ENCODE measurements around the gene OXNAD1.

OXNAD1 gene

GRCh38 chr3:16350597-16351318, 85.7 kb downstream of the OXNAD1 start:
- H3K4me2 ChIP-seq (ENCODE audit: low read depth, low read length, poor library complexity, severe bottlenecking): no peak overlapping the region
- no peaks in the 10 kb centered on the region for H3K79me2 ChIP-seq (ENCODE audit: insufficient read depth, low read length)
- no peak overlapping the region for H2AFZ ChIP-seq (ENCODE audit: low read length)
- H3F3A ChIP-seq (ENCODE audit: low read depth): no peaks in the 10 kb centered on the region
- no peak overlapping the region for H3K9ac ChIP-seq (ENCODE audit: low read depth, low read length, poor library complexity, severe bottlenecking)
- H3K4me3 ChIP-seq (ENCODE audit: low read length, poor library complexity, severe bottlenecking): no peak overlapping the region
- no peaks in the 10 kb centered on the region for H4K20me1 ChIP-seq (ENCODE audit: insufficient read depth, low read length, poor library complexity, severe bottlenecking)
- no peaks in the 10 kb centered on the region for H3K9me2 ChIP-seq (replicated peaks; ENCODE audit: low read depth, low read length)
- H3K27me3 ChIP-seq (ENCODE audit: insufficient read depth, low read length, poor library complexity, severe bottlenecking): no peaks in the 10 kb centered on the region
- H3K36me3 ChIP-seq (ENCODE audit: insufficient read depth, low read length): peaks cover 92% of the 10 kb centered on the region; the same call in 1 of the 2 replicates
- H3K9me3 ChIP-seq (ENCODE audit: insufficient read depth, low read depth, low read length): no peaks in the 10 kb centered on the region
- TF ChIP-seq CTCF (conservative IDR thresholded peaks at IDR 0.05; ENCODE audit: low read length) (no peak), EZH2phosphoT487 (IDR thresholded peaks at IDR 0.05; ENCODE audit: borderline replicate concordance) (no peak)
- no peaks in the 10 kb centered on the region for H3K4me1 ChIP-seq (ENCODE audit: insufficient read depth, low read length, poor library complexity, severe bottlenecking)

- H3K9me3 ChIP-seq (ENCODE audit: insufficient read depth, low read depth, low read length): no peaks in the 10 kb centered on the region
- no peak overlapping the region for H3K9ac ChIP-seq (ENCODE audit: low read depth, low read length, poor library complexity, severe bottlenecking)
- H3F3A ChIP-seq (ENCODE audit: low read depth): no peaks in the 10 kb centered on the region
- no peak for TF ChIP-seq EZH2phosphoT487 (IDR thresholded peaks at IDR 0.05; ENCODE audit: borderline replicate concordance)
- TF ChIP-seq CTCF (conservative IDR thresholded peaks at IDR 0.05; ENCODE audit: low read length): no peak
- peaks cover 91% of the 10 kb centered on the region; the same call in 1 of the 2 replicates for H3K36me3 ChIP-seq (ENCODE audit: insufficient read depth, low read length)
- H3K27me3 ChIP-seq (ENCODE audit: insufficient read depth, low read length, poor library complexity, severe bottlenecking): no peaks in the 10 kb centered on the region
- H3K4me1 ChIP-seq (ENCODE audit: insufficient read depth, low read length, poor library complexity, severe bottlenecking): no peaks in the 10 kb centered on the region
- H3K79me2 ChIP-seq (ENCODE audit: insufficient read depth, low read length): no peaks in the 10 kb centered on the region
- H3K9me2 ChIP-seq (replicated peaks; ENCODE audit: low read depth, low read length): no peaks in the 10 kb centered on the region
- H3K4me2 ChIP-seq (ENCODE audit: low read depth, low read length, poor library complexity, severe bottlenecking): no peak overlapping the region
- H4K20me1 ChIP-seq (ENCODE audit: insufficient read depth, low read length, poor library complexity, severe bottlenecking): no peaks in the 10 kb centered on the region
- no peak overlapping the region for H2AFZ ChIP-seq (ENCODE audit: low read length)
- no peak overlapping the region for H3K4me3 ChIP-seq (ENCODE audit: low read length, poor library complexity, severe bottlenecking)
These were observed 87.4 kb downstream of the OXNAD1 start for GRCh38 chr3:16352428-16352827.

GRCh38 chr3:16354291-16354690, 89.3 kb downstream of the OXNAD1 start:
- Histone ChIP-seq H3F3A (ENCODE audit: low read depth) (no peaks in the 10 kb centered on the region), H4K20me1 (ENCODE audit: insufficient read depth, low read length, poor library complexity, severe bottlenecking) (no peaks in the 10 kb centered on the region), H3K9me2 (replicated peaks; ENCODE audit: low read depth, low read length) (no peaks in the 10 kb centered on the region), H3K36me3 (ENCODE audit: insufficient read depth, low read length) (peaks cover 89% of the 10 kb centered on the region; the same call in 1 of the 2 replicates), H3K4me1 (ENCODE audit: insufficient read depth, low read length, poor library complexity, severe bottlenecking) (no peaks in the 10 kb centered on the region), H3K79me2 (ENCODE audit: insufficient read depth, low read length) (no peaks in the 10 kb centered on the region), H3K9me3 (ENCODE audit: insufficient read depth, low read depth, low read length) (no peaks in the 10 kb centered on the region), H3K27me3 (ENCODE audit: insufficient read depth, low read length, poor library complexity, severe bottlenecking) (no peaks in the 10 kb centered on the region), H3K9ac (ENCODE audit: low read depth, low read length, poor library complexity, severe bottlenecking) (no peak overlapping the region), H2AFZ (ENCODE audit: low read length) (no peak overlapping the region), H3K4me2 (ENCODE audit: low read depth, low read length, poor library complexity, severe bottlenecking) (no peak overlapping the region), H3K4me3 (ENCODE audit: low read length, poor library complexity, severe bottlenecking) (no peak overlapping the region)
- TF ChIP-seq CTCF (conservative IDR thresholded peaks at IDR 0.05; ENCODE audit: low read length): no peak
- no peak for TF ChIP-seq EZH2phosphoT487 (IDR thresholded peaks at IDR 0.05; ENCODE audit: borderline replicate concordance)
